IMR-90 (cell line): ENCODE measurements around the gene DPYD. TPM values are rescaled to one million over a fixed set of nuclear protein-coding genes. Genes with fewer than 3 reads are reported as not detected.
A peak's percentile ranks its signal among the peaks of the same experiment; 100 is the strongest.

ENCODE experiments used
- ATAC-seq: fragments of 200-7000 bp; cut with Tn5 transposase; 2 replicates; pipeline ENCODE4 v1.9.1; 2020; ENCODE audit warnings: low read depth, mild to moderate bottlenecking, moderate library complexity
- BruUV-seq: library from RNA; stranded (reverse); fragments of 400-500 nt; replicated peaks from 2 replicates; lab custom pipeline; 2021; lab: Mats Ljungman, UMichigan
- CTCF ChIA-PET: fragments of 300-600 bp; formaldehyde crosslinking; extraction: SDS; loops from one replicate; lab custom pipeline; 2021; ENCODE audit warnings: antibody characterized with exemption; lab: Yijun Ruan, JAX
- POLR2A ChIA-PET: fragments of 300-600 bp; sonication (Branson Sonifier 250); formaldehyde crosslinking; loops from one replicate; lab custom pipeline; 2022; ENCODE audit warnings: antibody characterized with exemption; ENCODE audit not compliant: unreplicated experiment; lab: Charles Lee
- DNase-seq: peaks from one replicate; pipeline ENCODE4 v3.0.0; 2013
- H2AFZ ChIP-seq: replicated peaks from 2 replicates; pipeline ENCODE3; 2013; ENCODE audit warnings: low read length, mild to moderate bottlenecking; ENCODE audit not compliant: poor library complexity
- H2AK5ac ChIP-seq: 2 replicates; pipeline ENCODE4 v1.6.1; 2013; ENCODE audit warnings: low read depth, low read length, inconsistent platforms
- H2AK9ac ChIP-seq: replicated peaks from 2 replicates; pipeline ENCODE3; 2013; ENCODE audit warnings: mild to moderate bottlenecking, low read depth, low read length, moderate library complexity; ENCODE audit not compliant: poor library complexity
- H2BK120ac ChIP-seq: 2 replicates; pipeline ENCODE4 v1.6.1; 2013; ENCODE audit warnings: low read depth, low read length, inconsistent platforms
- H2BK15ac ChIP-seq: 3 replicates; pipeline ENCODE4 v1.6.1; 2013; ENCODE audit warnings: low read depth, low read length, inconsistent platforms
- H2BK20ac ChIP-seq: 2 replicates; pipeline ENCODE4 v1.6.1; 2013; ENCODE audit warnings: low read depth, mild to moderate bottlenecking, inconsistent platforms, low read length, moderate library complexity
- H2BK5ac ChIP-seq: 2 replicates; pipeline ENCODE4 v1.6.1; 2013; ENCODE audit warnings: mild to moderate bottlenecking, low read depth, low read length, inconsistent platforms; ENCODE audit not compliant: poor library complexity, severe bottlenecking
- H3K14ac ChIP-seq: replicated peaks from 2 replicates; pipeline ENCODE4 v1.6.1; 2013; ENCODE audit warnings: low read depth, low read length, inconsistent platforms
- H3K18ac ChIP-seq: 2 replicates; pipeline ENCODE4 v1.6.1; 2013; ENCODE audit warnings: low read depth, low read length, control low read depth
- H3K23ac ChIP-seq: 2 replicates; pipeline ENCODE4 v1.6.1; 2013; ENCODE audit warnings: low read depth, low read length, inconsistent platforms
- H3K27ac ChIP-seq: 2 replicates; pipeline ENCODE4 v1.5.1; 2013; ENCODE audit warnings: mild to moderate bottlenecking, control low read depth, low read length; ENCODE audit not compliant: insufficient read depth
- H3K27me3 ChIP-seq: 2 replicates; pipeline ENCODE4 v1.6.1; 2013; ENCODE audit warnings: low read length; ENCODE audit not compliant: control insufficient read depth, insufficient read depth
- H3K36me3 ChIP-seq: 2 replicates; pipeline ENCODE4 v1.6.1; 2013; ENCODE audit warnings: low read length, mixed read lengths; ENCODE audit not compliant: control insufficient read depth, insufficient read depth
- H3K4ac ChIP-seq: 2 replicates; pipeline ENCODE4 v1.6.1; 2013; ENCODE audit warnings: low read depth, low read length, inconsistent platforms
- H3K4me1 ChIP-seq: 2 replicates; pipeline ENCODE4 v1.6.1; 2013; ENCODE audit warnings: low read length, mixed read lengths; ENCODE audit not compliant: control insufficient read depth, insufficient read depth
- H3K4me2 ChIP-seq: 2 replicates; pipeline ENCODE4 v1.6.1; 2013; ENCODE audit warnings: low read depth, mild to moderate bottlenecking, control low read depth, low read length, moderate library complexity
- H3K4me3 ChIP-seq: 2 replicates; pipeline ENCODE4 v1.5.1; 2013; ENCODE audit warnings: low read depth, mild to moderate bottlenecking, control low read depth, low read length, moderate library complexity; ENCODE audit not compliant: insufficient read depth
- H3K56ac ChIP-seq: 2 replicates; pipeline ENCODE4 v1.6.1; 2013; ENCODE audit warnings: low read length, inconsistent platforms; ENCODE audit not compliant: insufficient read depth; ENCODE audit errors: extremely low read depth
- H3K79me1 ChIP-seq, 2 experiments: 2 replicates each; pipeline ENCODE4 v1.6.1; 2013; ENCODE audit warnings: low read length in 2 of 2, inconsistent platforms in 1 of 2, low read depth in 1 of 2
- H3K9ac ChIP-seq: 2 replicates; pipeline ENCODE4 v1.6.1; 2013; ENCODE audit warnings: low read depth, low read length, control low read depth
- H3K9me1 ChIP-seq: 2 replicates; pipeline ENCODE4 v1.6.1; 2013; ENCODE audit warnings: low read length, inconsistent platforms; ENCODE audit not compliant: insufficient read depth
- H3K9me3 ChIP-seq: 2 replicates; pipeline ENCODE4 v1.6.1; 2013; ENCODE audit warnings: low read length; ENCODE audit not compliant: control insufficient read depth, insufficient read depth
- H4K20me1 ChIP-seq: 2 replicates; pipeline ENCODE4 v1.6.1; 2013; ENCODE audit warnings: low read length, inconsistent platforms; ENCODE audit not compliant: insufficient read depth
- H4K5ac ChIP-seq: 2 replicates; pipeline ENCODE4 v1.6.1; 2013; ENCODE audit warnings: mild to moderate bottlenecking, low read depth, low read length, control low read depth
- H4K8ac ChIP-seq, 2 experiments: 2 replicates each; pipeline ENCODE4 v1.6.1; 2013; ENCODE audit warnings: low read depth in 2 of 2, low read length in 2 of 2, control low read depth in 1 of 2, inconsistent platforms in 1 of 2
- H4K91ac ChIP-seq: 2 replicates; pipeline ENCODE4 v1.6.1; 2013; ENCODE audit warnings: low read depth, low read length, inconsistent platforms; ENCODE audit not compliant: insufficient read depth
- CTCF ChIP-seq: conservative IDR thresholded peaks from 2 replicates; pipeline ENCODE4 v1.5.1; 2012; ENCODE audit warnings: mild to moderate bottlenecking, low read depth, low read length, improper control_type of control experiment
- FOS ChIP-seq: fragments of 150-350 bp; IDR thresholded peaks from 2 replicates; pipeline ENCODE4 v1.6.1; 2016; ENCODE audit warnings: low read depth, low read length
- WGBS, 2 experiments: methylation state at CpG; one replicate each; pipeline versions ENCODE4 v1.1.5 to v1.1.7; 2013; ENCODE audit warnings: missing lambda C conversion rate in 2 of 2; ENCODE audit not compliant: insufficient read length in 1 of 2; ENCODE audit errors: extremely low coverage in 2 of 2; 5-methylcytosine and 5-hydroxymethylcytosine counted together
- dilution Hi-C: fragments of 300-500 bp; cut with HindIII; formaldehyde crosslinking; loops from one replicate; pipeline ENCODE4 v1.14.3; 2018; ENCODE audit warnings: low sequenced_read_pairs; ENCODE audit not compliant: unreplicated experiment
- in situ Hi-C: fragments of 300-500 bp; cut with MboI; formaldehyde crosslinking; loops from 3 replicates; pipeline ENCODE4 v1.14.3; 2019; ENCODE audit warnings: low sequenced_read_pairs, inconsistent platforms, mixed read lengths
- intact Hi-C: fragments of 100-400 bp; cut with micrococcal nuclease; formaldehyde crosslinking; loops from 2 replicates; pipeline ENCODE4 v1.10.0; 2022
- polyA plus RNA-seq, 3 experiments: library from polyadenylated mRNA; depleted of rRNA; stranded (reverse); fragments of >200 nt; gene quantifications; 2 replicates each; pipeline ENCODE4 v1.2.3, GENCODE V29; 2012; ENCODE audit warnings: low replicate concordance in 1 of 3
- total RNA-seq: library from RNA; depleted of rRNA; stranded (reverse); fragments of >200 nt; gene quantifications from 2 replicates; pipeline ENCODE4 v1.2.3, GENCODE V29; 2012

DPYD gene
- total and polyA plus RNA-seq, 2 of the 4 experiments (the other 2 are of a cell fraction), result 9.3 to 47.3 TPM

DNA sequence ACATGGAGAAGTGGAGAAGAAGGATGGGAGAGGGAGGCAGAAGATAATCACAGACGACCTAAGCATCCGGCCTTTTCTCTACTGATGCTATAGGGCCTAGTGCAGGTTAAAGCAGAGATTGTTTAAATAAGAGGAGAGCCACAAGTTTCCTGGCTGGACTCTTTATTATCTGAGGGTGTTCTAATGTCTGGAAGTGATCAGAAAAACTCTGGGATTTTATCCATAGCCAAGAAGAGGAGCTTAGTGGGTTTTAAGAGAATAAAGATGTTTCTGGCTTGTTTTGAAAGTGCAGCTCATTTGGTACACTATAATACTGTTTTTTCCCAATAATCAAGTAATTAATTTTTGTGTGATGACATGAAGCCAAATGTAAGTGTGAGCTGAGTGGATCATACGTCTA, 780.2 kb downstream of the DPYD start:
- Histone ChIP-seq H3K27me3 (no peaks in the 10 kb centered on the region), H3K36me3 (no peaks in the 10 kb centered on the region), H3K56ac (no peak overlapping the region), H3K9me1 (0 out of 2 replicates have a peak, but pooled peaks cover 2% of the 10 kb centered on the region), H3K4me3 (no peak overlapping the region), H3K18ac (no peak overlapping the region), H4K91ac (no peak overlapping the region), H3K4me2 (no peak overlapping the region), H2BK120ac (peak overlapping the region; percentile 21; the same call in 1 of the 2 replicates), H2BK15ac (no peak overlapping the region), H2BK20ac (no peak overlapping the region), H4K8ac (no peak overlapping the region), H2AK9ac (no peak overlapping the region), H3K4me1 (peaks cover 9% of the 10 kb centered on the region), H2AFZ (no peak overlapping the region), H2BK5ac (no peak overlapping the region), H3K9me3 (no peaks in the 10 kb centered on the region), H4K5ac (no peak overlapping the region), H3K9ac (no peak overlapping the region), H3K23ac (no peak overlapping the region), H3K4ac (no peak overlapping the region), H4K20me1 (no peaks in the 10 kb centered on the region), H3K27ac (no peak overlapping the region), H2AK5ac (no peak overlapping the region), H3K79me1 (no peaks in the 10 kb centered on the region), H3K14ac (no peak overlapping the region)
- ChIA-PET POLR2A (no interaction called here), CTCF (no interaction called here)
- BruUV-seq, result no TSS peak
- TF ChIP-seq FOS (no peak), CTCF (no peak)
- intact Hi-C loops (no loop called here), dilution Hi-C loops (no loop called here), in situ Hi-C loops (no loop called here)
- no peak for DNase-seq
- WGBS, 2 experiments, result no CpG with 5 or more reads among the region's 3 CpGs
- ATAC-seq, result no peak
